ENCODE results near the gene EIF5AL1.
"Not testable (repeated sequence)": the region's sequence is repeated elsewhere in the genome, so short reads cannot be mapped to it uniquely, and the experiment has no call there.

The EIF5AL1 gene

GRCh38 chr10:79488336-79488735 lies 24.0 kb upstream of the EIF5AL1 start:
- no peak for DNase-seq

DNA sequence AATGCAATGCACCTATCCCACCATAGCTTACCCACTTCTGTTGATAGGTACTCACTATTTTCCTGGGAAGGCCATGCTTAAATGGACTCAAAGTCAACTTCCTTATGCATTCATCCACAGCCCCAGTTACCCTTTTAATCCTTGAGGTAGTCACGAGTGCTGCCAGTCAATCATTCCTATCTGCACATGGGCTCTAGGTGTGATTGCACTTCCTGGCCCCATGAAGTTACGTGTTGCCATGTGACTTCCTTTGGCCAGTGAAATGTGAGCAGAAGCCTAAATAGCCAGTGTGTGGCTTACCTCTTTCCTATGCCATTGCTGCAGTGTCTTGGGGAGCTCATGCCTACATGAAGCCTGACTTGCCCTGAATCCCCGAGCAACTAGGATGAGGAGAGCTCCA lies 23.5 kb upstream of the EIF5AL1 start:
- DNase-seq = no peak

- no peak for DNase-seq
These were observed 21.8 kb upstream of the EIF5AL1 start for GRCh38 chr10:79490400-79491142.

- no peak for DNase-seq
These were observed 21.0 kb upstream of the EIF5AL1 start for GRCh38 chr10:79491143-79491835.

DNA sequence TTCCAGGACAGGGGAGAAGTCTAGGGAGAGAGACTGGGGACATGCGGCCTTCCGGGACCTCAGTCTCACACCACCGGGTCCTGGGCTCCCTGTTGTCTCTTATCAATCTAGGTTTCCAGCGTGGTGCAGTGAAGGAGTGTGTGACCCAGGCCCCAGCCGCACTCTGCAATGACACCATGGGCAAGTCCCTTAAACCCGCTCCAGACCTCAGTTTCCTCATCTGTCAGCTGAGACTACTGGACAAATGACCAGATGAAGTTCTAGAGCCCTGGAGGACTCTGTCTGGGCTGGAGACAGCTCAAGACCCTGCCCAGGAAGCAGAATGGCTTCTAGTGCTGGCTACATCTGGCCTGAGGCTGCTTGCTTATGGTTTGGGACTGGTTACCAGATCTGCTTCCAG lies 20.1 kb upstream of the EIF5AL1 start:
- DNase-seq = no peak

DNA sequence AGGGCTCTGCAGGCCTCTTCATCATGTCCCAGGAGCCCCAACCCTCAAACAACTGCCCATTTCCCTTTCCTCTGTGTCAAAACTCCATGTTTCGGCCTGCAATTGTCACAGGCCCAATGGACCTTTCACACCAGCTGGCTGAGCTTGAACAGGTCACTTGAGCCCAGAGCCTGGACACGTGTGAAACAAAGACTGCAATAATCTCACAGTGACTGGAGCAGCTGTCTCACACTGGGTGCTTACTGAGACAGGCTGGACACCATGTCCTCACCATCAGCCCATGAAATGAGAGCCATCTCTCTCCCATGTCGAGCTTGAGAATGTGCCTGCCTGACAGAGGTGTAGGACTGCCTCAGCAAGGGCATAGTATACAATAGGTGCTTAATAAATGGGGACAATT lies 19.5 kb upstream of the EIF5AL1 start:
- DNase-seq = no peak

DNA sequence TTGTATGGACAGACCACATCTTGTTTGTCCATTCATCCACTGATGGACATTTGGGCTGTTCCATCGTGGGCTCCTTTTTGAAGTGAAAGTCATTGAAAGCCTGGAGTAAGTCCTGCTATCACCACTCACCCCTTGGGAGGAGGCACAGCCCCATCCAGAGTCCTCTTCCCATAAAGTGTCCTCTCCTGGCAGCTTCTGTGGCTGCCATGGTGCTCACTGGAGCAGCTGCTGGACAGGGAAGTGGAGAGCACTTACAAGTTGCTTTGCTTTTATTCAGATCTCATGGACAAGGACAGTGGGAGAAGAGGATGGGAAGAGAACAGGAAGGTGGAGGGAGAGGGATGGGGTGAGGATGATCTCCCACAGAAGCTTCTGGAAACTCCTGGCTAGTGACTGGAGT lies 18.5 kb upstream of the EIF5AL1 start:
- DNase-seq = no peak

GRCh38 chr10:79494871-79495705 lies 17.2 kb upstream of the EIF5AL1 start:
- no peak for DNase-seq

- no peak for DNase-seq
These were observed 16.5 kb upstream of the EIF5AL1 start for GRCh38 chr10:79495791-79496190.

DNA sequence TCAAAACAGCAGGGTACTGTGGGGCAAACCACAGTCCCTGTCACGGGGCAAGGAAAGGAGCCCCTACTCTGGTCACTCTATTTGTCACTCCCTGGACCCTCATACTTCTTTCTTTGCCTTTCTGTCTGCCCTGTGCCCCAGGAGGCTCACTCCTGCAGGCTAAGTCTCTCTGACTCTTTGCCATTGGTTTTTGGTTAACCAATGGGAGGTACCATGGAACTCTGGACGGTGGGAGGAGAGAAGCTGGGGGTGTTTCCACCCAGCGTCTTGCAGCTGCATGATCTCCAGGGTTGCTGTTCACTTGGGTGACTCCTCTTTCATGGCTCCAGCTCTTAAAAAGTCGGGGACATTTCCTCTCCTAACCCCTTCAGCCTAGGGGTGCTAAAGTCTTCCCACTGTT lies 15.4 kb upstream of the EIF5AL1 start:
- DNase-seq = no peak

DNA sequence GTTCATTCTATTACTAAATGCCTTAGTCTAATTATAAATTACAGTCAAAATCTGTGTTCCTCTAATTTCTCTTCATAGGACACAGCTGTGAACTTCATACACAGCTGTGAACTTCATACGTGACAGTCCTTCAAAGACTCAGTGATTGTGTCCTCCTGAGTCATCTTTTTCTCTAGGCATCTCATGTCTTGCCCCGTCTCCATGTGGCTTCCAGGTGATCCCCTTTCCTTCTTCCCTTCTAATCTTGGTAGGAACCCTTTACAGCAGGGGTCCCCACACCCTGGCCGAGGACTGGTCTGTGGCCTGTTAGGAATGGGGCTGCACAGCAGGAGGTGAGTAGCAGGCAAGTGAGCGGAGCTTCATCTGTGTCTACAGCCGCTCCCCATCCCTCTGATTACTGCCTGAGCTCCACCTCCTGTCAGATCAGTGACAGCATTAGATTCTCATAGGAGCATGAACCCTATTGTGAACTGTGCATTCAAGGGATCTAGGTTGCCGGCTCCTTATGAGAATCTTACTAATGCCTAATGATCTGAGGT lies 14.0 kb upstream of the EIF5AL1 start:
- DNase-seq = no peak

GRCh38 chr10:79502561-79503309 lies 9.6 kb upstream of the EIF5AL1 start:
- DNase-seq = no peak

DNA sequence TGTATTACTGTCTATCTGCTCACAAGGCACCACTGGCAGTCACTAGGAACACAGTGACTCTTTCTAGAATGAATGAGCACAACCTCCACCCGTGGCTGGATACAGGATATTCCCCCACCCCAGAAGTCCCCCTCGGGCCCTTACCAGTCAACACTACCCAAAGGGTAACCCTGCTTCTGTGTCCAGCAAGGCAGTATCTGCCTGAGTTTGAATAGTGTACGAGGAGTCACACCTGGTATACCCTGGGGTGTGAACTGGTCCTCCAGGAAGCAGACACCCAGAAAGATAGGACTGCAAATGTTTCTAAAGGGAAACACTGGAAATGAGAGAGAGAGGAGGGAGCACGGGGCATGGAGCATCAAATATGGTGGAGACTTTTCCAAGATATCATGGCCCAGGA lies 8.5 kb upstream of the EIF5AL1 start:
- DNase-seq = not testable (repeated sequence)

DNA sequence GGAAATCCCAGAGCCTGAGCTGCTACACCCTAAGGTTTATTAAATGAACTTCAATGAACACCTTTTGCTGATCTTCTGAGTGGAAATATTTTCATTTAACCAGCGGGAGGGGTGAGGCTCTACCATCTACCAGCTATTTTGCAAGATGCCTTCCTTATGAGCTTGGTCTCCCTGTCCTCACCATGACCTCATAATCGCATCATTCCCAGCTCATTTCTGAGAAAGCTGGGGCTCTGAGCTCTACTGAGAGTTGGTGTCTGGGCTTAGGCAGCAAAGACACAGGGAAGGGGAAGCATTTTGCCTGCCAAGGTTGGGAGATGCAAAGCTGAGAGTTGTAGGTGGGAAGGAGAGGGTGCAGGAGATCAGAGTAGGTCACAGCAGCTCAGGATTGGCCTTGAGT lies 7.8 kb upstream of the EIF5AL1 start:
- not testable (repeated sequence) for DNase-seq

DNA sequence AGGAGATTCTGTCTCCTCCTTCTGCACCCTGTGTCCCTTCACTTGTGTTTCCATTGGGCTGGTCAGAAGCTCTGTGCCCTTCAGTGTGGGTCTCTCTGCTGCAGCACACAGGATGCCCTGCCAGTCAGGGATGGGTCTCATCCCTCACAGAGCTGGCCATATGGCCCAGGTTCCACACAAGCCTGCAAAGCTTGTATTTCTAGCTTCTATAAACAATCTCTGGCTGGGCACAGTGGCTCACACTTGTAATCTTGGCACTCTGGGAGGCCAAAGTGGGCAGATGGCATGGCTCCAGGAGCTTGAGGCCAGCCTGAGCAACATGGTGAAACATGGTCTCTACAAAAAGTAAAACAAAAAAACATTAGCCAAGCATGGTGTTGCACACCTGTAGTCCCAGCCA lies 7.0 kb upstream of the EIF5AL1 start:
- DNase-seq = not testable (repeated sequence)

DNA sequence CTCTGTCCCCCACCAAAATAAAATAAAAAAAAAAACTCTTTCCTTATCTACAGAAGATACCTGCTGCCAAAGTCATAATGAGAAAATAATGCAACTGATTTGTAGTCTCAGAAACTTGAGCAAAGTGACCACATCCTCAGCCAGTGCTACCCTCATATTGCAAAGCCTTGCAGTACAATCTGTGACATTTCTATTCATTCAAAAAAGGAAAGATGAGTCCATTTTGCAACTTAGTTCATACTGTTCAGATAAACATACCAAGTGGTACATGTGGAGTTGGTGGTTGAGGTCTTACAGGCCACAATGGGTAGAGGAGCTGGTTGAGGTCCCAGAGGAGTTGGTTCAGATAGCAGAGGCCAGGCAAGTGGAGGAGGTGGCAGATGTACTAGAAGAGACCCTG lies 6.5 kb upstream of the EIF5AL1 start:
- no peak for DNase-seq

DNA sequence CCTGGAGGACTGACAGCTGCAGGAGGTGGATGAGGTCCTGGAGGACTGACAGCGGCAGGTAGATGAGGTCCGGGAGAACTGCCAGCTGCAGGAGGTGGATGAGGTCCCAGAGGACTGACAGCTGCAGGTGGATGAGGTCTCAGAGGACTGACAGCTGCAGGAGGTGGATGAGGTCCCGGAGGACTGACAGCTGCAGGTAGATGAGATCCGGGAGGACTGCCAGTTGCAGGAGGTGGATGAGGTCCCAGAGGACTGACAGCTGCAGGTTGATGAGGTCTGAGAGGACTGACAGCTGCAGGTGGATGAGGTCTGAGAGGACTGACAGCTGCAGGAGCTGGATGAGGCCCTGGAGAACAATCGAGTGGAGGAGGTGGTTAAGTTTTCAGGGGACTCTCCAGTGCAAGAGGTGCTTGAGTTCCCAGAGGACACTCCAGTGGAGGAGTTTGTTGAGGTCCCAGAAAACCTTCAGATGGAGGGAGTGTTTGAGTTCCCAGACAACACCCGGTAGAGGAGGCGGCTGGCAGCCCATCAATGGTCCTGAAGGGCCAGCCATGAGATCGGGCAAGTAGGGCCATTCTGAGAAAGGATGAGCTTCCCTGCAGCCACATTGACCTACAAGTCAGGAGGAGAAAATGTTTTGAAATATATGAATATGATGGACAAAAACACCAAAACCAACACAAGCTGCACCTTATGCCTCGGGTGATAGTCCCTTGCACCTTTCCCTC lies 4.7 kb upstream of the EIF5AL1 start:
- no peak for DNase-seq

DNA sequence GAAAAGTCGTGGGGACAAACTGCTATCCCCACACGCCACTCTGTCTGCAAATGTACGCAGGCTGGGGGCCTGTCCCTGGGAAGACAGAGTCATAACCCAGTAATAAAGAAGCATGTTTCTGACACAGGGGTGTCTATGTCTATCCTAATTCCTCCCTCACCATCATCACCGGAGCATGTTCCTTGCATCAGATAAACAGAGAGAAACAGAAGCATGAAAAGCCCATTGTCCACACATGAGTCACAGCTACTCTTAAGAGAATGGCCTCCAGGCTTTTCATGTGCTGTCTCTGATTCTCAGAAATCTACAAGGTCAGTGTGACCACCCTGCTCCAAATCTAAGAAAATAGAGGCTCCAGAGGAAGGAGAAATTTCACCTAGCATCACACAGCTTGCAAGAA lies 4.1 kb upstream of the EIF5AL1 start:
- DNase-seq = not testable (repeated sequence)

GRCh38 chr10:79509306-79509933 lies 2.9 kb upstream of the EIF5AL1 start:
- not testable (repeated sequence) for DNase-seq

DNA sequence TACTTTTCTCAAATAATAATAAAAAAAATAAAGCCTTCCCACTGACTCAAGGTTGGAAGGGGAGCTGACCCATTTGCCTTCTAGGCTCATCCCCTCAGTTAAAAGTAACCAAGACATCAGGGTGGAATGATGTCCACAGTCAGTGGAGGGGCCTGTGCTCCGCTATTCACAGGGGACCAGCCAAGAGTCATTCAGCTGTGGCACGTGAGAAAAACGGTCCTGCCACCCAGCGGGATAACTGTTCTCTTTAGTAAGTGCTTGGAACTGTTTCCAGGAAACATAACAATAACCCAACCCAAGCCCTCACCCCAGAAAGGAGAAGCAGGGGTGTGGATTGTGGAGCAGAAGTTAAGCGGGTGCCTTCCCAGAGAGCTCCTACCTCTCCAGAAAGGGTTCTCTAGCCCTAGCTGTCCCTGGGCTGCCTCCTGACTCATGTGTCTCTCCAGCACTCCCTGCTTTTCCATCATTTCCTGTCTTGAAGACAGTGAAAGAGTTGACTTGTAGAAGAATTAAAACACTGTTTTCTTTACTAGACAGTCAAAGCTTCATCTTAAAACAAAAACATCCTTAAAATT lies 2.3 kb upstream of the EIF5AL1 start:
- DNase-seq = not testable (repeated sequence)
